HL-60 (cell line): ENCODE results near the gene LPAR5.

Experiments
- POLR2AphosphoS5 ChIP-seq: IDR thresholded peaks from 2 replicates; pipeline ENCODE4 v1.6.1; 2012; ENCODE audit warnings: low read depth
- SPI1 ChIP-seq: IDR thresholded peaks from 2 replicates; pipeline ENCODE4 v1.6.1; 2012; ENCODE audit warnings: low read depth, mild to moderate bottlenecking, borderline replicate concordance
- TF ChIP-seq, protein P1 (sequence below): IDR thresholded peaks from one replicate; pipeline ENCODE4 v1.5.1; 2011; ENCODE audit warnings: low read length, control low read depth, inconsistent platforms; ENCODE audit not compliant: insufficient read depth
- TF ChIP-seq, protein P2 (sequence below): IDR thresholded peaks from 2 replicates; pipeline ENCODE4 v1.6.1; 2012; ENCODE audit warnings: low read depth; ENCODE audit not compliant: insufficient replicate concordance

DNA sequence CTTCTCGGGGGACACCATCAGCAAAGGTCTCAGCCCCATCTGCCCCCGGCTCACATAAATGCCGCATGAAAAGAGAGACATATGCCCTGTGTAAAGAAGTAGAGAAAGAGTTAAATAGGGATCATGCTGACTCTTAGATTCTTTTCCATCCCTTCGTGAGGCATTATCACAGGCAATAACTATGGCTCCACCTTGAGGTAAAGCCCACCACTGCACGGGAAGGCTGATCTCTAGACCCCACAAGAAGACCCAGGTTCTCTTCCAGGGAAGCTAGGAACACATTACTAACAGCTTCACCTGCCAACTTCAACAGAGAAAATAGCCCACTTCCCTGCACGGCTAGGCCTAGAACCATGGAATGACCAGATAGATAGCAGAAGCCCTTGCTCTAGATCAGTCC lies 53.6 kb downstream of the LPAR5 start:
- TF ChIP-seq, protein P1, sequence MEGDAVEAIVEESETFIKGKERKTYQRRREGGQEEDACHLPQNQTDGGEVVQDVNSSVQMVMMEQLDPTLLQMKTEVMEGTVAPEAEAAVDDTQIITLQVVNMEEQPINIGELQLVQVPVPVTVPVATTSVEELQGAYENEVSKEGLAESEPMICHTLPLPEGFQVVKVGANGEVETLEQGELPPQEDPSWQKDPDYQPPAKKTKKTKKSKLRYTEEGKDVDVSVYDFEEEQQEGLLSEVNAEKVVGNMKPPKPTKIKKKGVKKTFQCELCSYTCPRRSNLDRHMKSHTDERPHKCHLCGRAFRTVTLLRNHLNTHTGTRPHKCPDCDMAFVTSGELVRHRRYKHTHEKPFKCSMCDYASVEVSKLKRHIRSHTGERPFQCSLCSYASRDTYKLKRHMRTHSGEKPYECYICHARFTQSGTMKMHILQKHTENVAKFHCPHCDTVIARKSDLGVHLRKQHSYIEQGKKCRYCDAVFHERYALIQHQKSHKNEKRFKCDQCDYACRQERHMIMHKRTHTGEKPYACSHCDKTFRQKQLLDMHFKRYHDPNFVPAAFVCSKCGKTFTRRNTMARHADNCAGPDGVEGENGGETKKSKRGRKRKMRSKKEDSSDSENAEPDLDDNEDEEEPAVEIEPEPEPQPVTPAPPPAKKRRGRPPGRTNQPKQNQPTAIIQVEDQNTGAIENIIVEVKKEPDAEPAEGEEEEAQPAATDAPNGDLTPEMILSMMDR = no peak
- TF ChIP-seq POLR2AphosphoS5 (no peak), SPI1 (no peak)
- TF ChIP-seq, protein P2, sequence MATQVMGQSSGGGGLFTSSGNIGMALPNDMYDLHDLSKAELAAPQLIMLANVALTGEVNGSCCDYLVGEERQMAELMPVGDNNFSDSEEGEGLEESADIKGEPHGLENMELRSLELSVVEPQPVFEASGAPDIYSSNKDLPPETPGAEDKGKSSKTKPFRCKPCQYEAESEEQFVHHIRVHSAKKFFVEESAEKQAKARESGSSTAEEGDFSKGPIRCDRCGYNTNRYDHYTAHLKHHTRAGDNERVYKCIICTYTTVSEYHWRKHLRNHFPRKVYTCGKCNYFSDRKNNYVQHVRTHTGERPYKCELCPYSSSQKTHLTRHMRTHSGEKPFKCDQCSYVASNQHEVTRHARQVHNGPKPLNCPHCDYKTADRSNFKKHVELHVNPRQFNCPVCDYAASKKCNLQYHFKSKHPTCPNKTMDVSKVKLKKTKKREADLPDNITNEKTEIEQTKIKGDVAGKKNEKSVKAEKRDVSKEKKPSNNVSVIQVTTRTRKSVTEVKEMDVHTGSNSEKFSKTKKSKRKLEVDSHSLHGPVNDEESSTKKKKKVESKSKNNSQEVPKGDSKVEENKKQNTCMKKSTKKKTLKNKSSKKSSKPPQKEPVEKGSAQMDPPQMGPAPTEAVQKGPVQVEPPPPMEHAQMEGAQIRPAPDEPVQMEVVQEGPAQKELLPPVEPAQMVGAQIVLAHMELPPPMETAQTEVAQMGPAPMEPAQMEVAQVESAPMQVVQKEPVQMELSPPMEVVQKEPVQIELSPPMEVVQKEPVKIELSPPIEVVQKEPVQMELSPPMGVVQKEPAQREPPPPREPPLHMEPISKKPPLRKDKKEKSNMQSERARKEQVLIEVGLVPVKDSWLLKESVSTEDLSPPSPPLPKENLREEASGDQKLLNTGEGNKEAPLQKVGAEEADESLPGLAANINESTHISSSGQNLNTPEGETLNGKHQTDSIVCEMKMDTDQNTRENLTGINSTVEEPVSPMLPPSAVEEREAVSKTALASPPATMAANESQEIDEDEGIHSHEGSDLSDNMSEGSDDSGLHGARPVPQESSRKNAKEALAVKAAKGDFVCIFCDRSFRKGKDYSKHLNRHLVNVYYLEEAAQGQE = no peak
